HuH-7.5 (cell line): ENCODE data around the gene PRR32.
"Not testable (repeated sequence)": the region's sequence is repeated elsewhere in the genome, so short reads cannot be mapped to it uniquely, and the experiment has no call there.

Experiments
- DNase-seq: peaks from one replicate; pipeline ENCODE4 v3.0.0; 2011; ENCODE audit warnings: low spot score

Gene PRR32

GRCh38 chrX:126819429-126819828 lies at the start of gene PRR32:
Gene PRR32, plus strand, starts transcription at chrX:126819729. Its CDS starts 115 bp downstream, at chrX:126819844.
- DNase-seq = no peak

GRCh38 chrX:126770179-126770578 lies 49.4 kb upstream of the PRR32 start:
- DNase-seq = no peak

- DNase-seq = no peak
These were observed 34.0 kb upstream of the PRR32 start for GRCh38 chrX:126785539-126785938.

- DNase-seq = no peak
These were observed 20.5 kb upstream of the PRR32 start for GRCh38 chrX:126799059-126799458.

DNA sequence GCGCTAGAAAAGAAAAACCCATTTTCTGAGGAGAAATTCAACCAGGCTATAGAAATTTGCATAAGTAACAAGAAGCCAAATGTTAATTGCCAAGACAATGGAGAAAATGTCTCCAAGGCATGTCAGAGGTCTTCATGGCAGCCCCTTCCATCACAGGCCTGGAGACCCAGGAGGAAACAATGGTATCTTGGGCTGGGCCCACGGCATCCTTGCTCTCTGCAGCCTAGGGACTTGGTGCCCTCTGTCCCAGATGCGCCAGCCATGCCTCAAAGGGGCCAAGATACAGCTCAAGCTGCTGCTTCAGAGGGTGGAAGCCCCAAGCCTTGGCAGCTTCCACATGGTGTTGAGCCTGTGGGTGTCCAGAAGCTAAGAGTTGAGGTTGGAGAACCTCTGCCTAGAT lies 12.7 kb upstream of the PRR32 start:
- DNase-seq = not testable (repeated sequence)

DNA sequence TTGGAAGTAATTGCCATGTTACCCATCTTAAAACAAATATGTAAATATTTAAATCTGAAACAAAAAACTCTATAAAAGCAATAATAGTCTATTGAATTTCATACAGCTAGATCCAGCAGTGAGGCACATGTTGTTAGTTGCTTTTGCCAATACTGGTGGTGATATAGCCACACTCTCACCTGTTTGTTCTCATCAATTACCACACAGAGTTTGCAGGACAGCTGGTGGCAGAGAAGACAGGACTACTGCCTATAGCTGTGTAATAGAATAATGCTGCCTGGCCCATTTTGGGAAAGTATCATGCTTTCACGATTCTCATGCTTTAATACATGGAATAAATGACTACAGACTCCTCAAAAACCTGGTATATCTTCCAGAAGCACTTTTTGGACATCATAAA lies 3.7 kb upstream of the PRR32 start:
- no peak for DNase-seq

GRCh38 chrX:126820700-126821420 lies 1.3 kb downstream of the PRR32 start:
- DNase-seq = no peak

DNA sequence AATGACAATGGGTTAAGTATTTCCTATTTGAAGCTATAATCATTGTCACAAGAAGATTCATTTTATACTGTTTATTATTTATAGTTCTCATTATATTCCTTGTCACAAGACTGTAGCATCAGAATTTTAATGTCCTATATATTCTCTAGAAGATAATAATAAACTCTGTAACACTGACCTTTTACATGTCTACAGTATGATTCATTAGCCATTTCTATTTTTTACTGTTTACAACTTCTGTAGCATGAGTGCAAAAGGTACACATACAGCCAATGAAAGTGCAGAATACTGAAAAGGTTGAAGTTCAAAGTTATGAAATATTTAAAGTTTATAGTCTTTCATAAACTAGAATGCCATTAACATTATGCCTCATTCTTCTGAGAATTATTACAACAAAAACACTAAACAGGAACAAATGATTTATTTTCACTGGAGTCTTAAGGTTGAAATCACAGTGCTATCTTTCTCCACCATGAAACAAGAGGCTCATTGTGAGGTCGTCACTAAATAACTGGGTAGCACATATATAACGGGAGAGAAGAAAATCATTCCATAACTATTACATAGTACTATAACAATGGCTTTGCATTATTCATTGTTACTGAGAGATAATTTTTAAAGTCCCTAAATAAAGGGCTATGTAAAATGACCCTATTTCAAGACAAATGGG lies 4.9 kb downstream of the PRR32 start:
- DNase-seq = no peak

- no peak for DNase-seq
These were observed 6.2 kb downstream of the PRR32 start for GRCh38 chrX:126825566-126826193.

DNA sequence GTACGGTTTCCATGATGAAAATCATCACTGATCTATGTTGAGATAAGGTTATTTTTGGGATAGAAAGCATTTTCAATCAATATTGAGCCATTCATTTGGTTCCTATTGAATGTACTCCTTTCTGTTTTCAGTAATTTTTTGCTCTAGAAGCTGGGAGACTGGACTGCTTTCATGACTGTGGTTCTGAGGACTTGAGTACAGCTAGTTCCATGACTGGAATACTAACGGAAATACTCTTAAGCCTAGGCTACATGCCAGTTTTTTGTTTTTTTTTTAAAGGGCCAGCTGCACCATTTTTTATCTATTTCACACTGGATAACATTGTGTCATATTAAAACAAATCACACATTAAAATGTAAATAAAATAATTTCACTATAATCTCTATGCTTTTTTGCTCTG lies 16.7 kb downstream of the PRR32 start:
- no peak for DNase-seq

DNA sequence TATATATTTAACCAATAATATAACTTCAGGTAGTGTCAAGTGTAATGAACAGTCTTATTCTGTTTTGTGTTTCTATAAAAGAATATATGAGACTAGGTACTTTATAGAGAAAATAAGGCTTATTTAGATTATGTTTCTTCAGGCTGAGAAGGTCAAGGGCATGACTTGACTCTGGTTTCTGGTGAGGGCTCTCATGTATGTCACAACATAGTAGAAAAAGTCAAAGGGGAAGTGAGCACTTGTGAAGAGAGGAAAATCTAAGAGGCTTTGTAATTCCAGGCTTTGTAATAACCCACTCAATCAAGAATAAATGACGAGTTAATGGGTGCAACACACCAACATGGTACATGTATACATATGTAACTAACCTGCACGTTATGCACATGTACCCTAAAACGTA lies 27.6 kb downstream of the PRR32 start:
- no peak for DNase-seq

DNA sequence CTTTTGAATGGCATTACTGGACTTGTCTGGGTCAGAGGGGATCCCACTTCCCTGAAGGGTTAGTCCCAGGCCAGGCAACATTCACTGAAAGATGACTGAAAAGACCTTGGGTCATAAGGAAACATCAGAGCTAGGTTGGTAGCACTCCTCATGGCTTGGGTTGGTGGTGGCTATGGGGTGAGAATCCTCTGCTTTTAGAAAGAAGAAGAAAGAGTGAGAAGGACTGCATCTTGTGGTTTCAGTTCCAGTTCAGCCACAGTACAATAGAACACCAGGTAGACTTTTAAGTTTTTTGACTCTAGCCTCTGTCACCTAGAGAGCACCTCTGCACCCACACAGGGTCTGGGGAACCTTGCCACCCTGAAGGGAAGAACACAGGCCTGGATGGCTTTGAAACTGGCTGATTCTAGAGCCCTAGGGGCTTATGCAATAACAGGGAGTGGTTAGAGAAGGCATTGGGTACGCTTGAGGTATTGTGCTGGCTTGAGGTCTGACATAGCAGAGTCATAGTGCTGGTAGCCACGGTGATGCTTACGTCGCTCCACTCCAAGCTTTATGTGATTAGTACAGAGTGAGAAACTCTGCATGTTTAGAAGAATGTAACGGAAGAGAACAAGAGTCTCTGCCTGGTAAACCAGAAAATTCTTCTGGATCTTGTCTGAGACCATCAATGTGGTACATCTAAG lies 36.5 kb downstream of the PRR32 start:
- DNase-seq = no peak
